Heart right ventricle (tissue), 16 donors: Measurements from ENCODE around the gene VPS18. TPM values are rescaled to one million over a fixed set of nuclear protein-coding genes. Genes with fewer than 3 reads are reported as not detected.

Experiments used
- ATAC-seq, 8 donors: fragments of 200-7000 bp; cut with Tn5 transposase; one replicate each; pipeline ENCODE4 v1.9.1; 2020; ENCODE audit warnings: mild to moderate bottlenecking in 8 of 8, moderate library complexity in 8 of 8, moderate number of reproducible peaks in 1 of 8
- DNase-seq, 2 donors: peaks; one replicate each; pipeline ENCODE4 v3.0.0-alpha.2; 2020
- H3K27ac ChIP-seq, 10 donors: fragments of 200-600 bp; sonication (generic) in 2 of 10; one replicate each; pipeline versions ENCODE4 v1.5.0 to v1.8.0; 2020 to 2022; ENCODE audit warnings: mild to moderate bottlenecking in 3 of 10
- H3K27me3 ChIP-seq, 7 donors: fragments of 200-600 bp; one replicate each; pipeline ENCODE4 v1.8.0; 2021 to 2022; ENCODE audit warnings: mild to moderate bottlenecking in 2 of 7
- H3K36me3 ChIP-seq, 9 donors: fragments of 200-600 bp; sonication (generic) in 1 of 9; one replicate each; pipeline versions ENCODE4 v1.5.0 to v1.8.0; 2020 to 2022; ENCODE audit warnings: mild to moderate bottlenecking in 2 of 9
- H3K4me1 ChIP-seq, 9 donors: fragments of 200-600 bp; sonication (generic) in 1 of 9; one replicate each; pipeline versions ENCODE4 v1.5.0 to v1.8.0; 2020 to 2022; ENCODE audit warnings: mild to moderate bottlenecking in 4 of 9
- H3K4me3 ChIP-seq, 10 donors: fragments of 200-600 bp; sonication (generic) in 2 of 10; one replicate each; pipeline versions ENCODE4 v1.5.0 to v1.8.0; 2020 to 2022; ENCODE audit warnings: mild to moderate bottlenecking in 7 of 10, moderate library complexity in 2 of 10
- H3K9me3 ChIP-seq, 11 donors: fragments of 200-600 bp in 10 of 11; sonication (generic) in 2 of 11; one replicate each; pipeline versions ENCODE4 v1.5.0 to v1.8.0; 2013 to 2022; ENCODE audit warnings: mild to moderate bottlenecking in 2 of 11, control low read depth in 1 of 11, moderate library complexity in 1 of 11
- WGBS, 2 donors: extraction: QIAGEN DNeasy Blood & Tissue Kit; methylation state at CpG; one replicate each; pipeline ENCODE4 v1.1.7; 2013; ENCODE audit warnings: inconsistent platforms in 1 of 2; 5-methylcytosine and 5-hydroxymethylcytosine counted together
- intact Hi-C, 10 donors: fragments of 100-400 bp; cut with DNase I; formaldehyde crosslinking; loops; one replicate each; pipeline versions ENCODE4 v1.11.1 to v1.14.2; 2022
- polyA plus RNA-seq, 2 donors: library from polyadenylated mRNA; stranded (reverse); fragments of 200-250 nt; gene quantifications; one replicate each; pipeline ENCODE4 v1.2.3, GENCODE V29; 2013
- total RNA-seq, 10 donors: library from RNA; stranded (reverse); fragmentation: NEBNext Ultra II Directional in 3 of 10; extraction: Animal tissue kit (Norgen Biotek cat#: 25700) in 3 of 10; gene quantifications; one replicate each; pipeline versions ENCODE4 v1.2.1 to v1.2.4, GENCODE V29; 2021 to 2023
- TF ChIP-seq, protein P1 (sequence below), 9 donors: fragments of 200-600 bp; sonication (generic) in 2 of 9; IDR thresholded peaks; one replicate each; pipeline versions ENCODE4 v1.5.0 to v1.8.0; 2021 to 2022; ENCODE audit warnings: antibody characterized with exemption in 9 of 9, mild to moderate bottlenecking in 5 of 9, moderate library complexity in 1 of 9
- donor health status: Arrhythmogenic right ventricular cardiomyopathy.
- donor health status: ischemic (EF 13 %, LVEDD 7.1; RV severe dilation, severe dysfunction).
- donor health status: healthy with polysubstance abuse.
- donor health status: DM: no; HTN: yes; CAD: no.
- donor health status: DM: no; HTN: no; CAD: no.
- donor health status: ischemic (EF 25% LVEDD 6.9; RV normal size, moderate dysfunction).
- donor health status: ischemic (EF 25% LVEDD 5.7; RV mildly dilated, moderate dysfunction).
- donor health status: healthy.
- donor health status: DM: yes; HTN: yes; CAD: no.
- donor health status: Ischemic cardiomyopathy.
- donor health status: ischemic (EF 35%, LVEDD 5.7; RV mildly dilated, moderate dysfunction).
- donor health status: nonischemic (EF 11% LVEDD 7.7; RV severe dilation, severe dysfunction).
- donor health status: DM: yes; HTN: yes; CAD: no.
- donor health status: PGD.
- donor health status: ischemic (EF 29% LVEDD 5.4; RV normal size, mild dysfunction).
- donor health status: nonischemic (EF 23%, LVEDD 6.1; RV moderate dilation, normal function).

The VPS18 gene
- total and polyA plus RNA-seq, 12 donors, result 10.5 to 25.0 (median 20.5) TPM

DNA sequence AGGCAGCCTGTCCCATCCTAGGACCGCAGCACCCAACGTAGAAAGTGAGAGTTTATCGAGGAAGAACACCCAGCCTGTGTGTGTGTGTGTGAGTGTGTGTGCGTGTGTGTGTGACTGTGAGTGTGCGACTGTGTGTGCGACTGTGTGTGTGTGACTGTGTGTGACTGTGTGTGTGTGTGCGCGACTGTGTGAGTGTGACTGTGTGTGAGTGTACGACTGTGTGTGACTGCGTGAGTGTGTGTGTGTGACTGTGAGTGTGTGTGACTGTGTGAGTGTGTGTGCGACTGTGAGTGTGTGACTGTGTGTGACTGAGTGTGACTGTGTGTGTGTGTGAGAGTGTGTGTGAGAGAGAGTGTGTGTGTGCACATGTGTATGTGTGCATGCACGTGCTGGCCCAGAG, 19.8 kb downstream of the VPS18 start:
- Histone ChIP-seq H3K4me1 (peaks cover 4 to 73% (median 27%) of the 10 kb centered on the region in 9 donors), H3K9me3 (no peaks in the 10 kb centered on the region), H3K36me3 (no peaks in the 10 kb centered on the region), H3K27me3 (no peaks in the 10 kb centered on the region), H3K27ac (peak overlapping the region in 3 of 10 donors; percentile 4 to 88 (median 83)), H3K4me3 (no peak overlapping the region)
- intact Hi-C loops, result no loop called here
- DNase-seq (no peak), ATAC-seq (no peak)
- 94 to 96% methylated on average over 12 of the region's 12 CpGs for WGBS, 2 donors
- TF ChIP-seq, protein P1, sequence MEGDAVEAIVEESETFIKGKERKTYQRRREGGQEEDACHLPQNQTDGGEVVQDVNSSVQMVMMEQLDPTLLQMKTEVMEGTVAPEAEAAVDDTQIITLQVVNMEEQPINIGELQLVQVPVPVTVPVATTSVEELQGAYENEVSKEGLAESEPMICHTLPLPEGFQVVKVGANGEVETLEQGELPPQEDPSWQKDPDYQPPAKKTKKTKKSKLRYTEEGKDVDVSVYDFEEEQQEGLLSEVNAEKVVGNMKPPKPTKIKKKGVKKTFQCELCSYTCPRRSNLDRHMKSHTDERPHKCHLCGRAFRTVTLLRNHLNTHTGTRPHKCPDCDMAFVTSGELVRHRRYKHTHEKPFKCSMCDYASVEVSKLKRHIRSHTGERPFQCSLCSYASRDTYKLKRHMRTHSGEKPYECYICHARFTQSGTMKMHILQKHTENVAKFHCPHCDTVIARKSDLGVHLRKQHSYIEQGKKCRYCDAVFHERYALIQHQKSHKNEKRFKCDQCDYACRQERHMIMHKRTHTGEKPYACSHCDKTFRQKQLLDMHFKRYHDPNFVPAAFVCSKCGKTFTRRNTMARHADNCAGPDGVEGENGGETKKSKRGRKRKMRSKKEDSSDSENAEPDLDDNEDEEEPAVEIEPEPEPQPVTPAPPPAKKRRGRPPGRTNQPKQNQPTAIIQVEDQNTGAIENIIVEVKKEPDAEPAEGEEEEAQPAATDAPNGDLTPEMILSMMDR (IDR thresholded peaks at IDR 0.05), result no peak

DNA sequence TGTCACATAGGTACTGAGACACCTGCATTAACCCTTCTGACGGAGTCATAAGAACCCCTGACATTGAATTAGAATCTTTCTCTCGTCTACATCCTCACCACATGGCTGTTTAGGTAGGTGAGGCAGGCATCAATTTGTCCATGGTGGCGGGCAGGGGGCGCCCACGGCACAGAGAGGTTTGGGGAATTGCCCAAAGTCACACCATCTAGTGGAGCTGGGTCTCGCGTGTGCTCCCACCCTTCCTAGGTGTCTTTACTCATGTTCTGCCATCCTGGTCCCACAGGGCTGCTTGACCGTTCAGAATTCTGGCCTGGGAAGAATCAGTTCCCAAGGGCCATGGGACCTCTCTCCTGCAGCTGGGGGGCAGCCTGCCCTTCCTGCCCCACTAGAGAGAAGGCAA, 20.2 kb downstream of the VPS18 start:
- no peak for ATAC-seq
- WGBS, 2 donors, result 84 to 86% methylated on average over 8 of the region's 8 CpGs
- no peak for DNase-seq
- Histone ChIP-seq H3K4me3 (no peak overlapping the region), H3K4me1 (peaks cover 4 to 72% (median 26%) of the 10 kb centered on the region in 9 donors), H3K36me3 (no peaks in the 10 kb centered on the region), H3K27me3 (no peaks in the 10 kb centered on the region), H3K27ac (peak overlapping the region; percentile 3 to 90 (median 68)), H3K9me3 (no peaks in the 10 kb centered on the region)
- intact Hi-C loops, result no loop called here
- TF ChIP-seq, protein P1 (IDR thresholded peaks at IDR 0.05), result no peak

DNA sequence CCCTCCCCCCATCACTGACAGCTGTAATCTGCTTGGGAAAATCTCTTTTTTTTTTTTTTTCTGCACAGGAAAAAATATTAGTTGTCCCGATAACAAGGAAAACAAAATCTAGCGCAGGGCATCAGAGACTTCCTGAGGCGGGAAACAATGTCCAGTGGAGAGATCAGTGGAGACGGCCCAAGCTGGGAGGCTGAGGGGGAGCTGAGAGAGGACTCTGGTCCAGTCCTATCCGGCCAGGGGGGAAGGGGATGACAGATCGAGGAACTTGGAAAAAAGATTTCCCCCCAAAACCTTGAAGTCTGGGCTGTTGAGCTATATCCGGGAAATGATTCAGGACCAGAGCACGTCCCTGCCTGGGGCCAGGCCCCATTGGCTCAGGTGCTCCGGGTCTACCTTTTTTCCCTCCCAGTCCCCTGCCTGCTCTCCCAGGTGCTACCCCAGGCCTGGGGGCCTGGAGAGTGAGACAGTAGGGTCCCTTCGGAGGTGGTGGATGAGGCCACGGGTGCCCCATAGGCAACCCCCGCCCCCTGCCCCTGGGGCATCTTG, 20.9 kb downstream of the VPS18 start:
- Histone ChIP-seq H3K9me3 (no peaks in the 10 kb centered on the region), H3K36me3 (no peaks in the 10 kb centered on the region), H3K27ac (peak overlapping the region; percentile 22 to 90 (median 68)), H3K27me3 (no peaks in the 10 kb centered on the region), H3K4me3 (no peak overlapping the region), H3K4me1 (peaks cover 2 to 65% (median 19%) of the 10 kb centered on the region in 9 donors)
- ATAC-seq, result peak in 4 of 8 donors; percentile 23 to 51 (median 46)
- 68 to 74% methylated on average over 12 of the region's 12 CpGs for WGBS, 2 donors
- TF ChIP-seq, protein P1 (IDR thresholded peaks at IDR 0.05), result no peak
- intact Hi-C loops, result no loop called here
- no peak for DNase-seq

DNA sequence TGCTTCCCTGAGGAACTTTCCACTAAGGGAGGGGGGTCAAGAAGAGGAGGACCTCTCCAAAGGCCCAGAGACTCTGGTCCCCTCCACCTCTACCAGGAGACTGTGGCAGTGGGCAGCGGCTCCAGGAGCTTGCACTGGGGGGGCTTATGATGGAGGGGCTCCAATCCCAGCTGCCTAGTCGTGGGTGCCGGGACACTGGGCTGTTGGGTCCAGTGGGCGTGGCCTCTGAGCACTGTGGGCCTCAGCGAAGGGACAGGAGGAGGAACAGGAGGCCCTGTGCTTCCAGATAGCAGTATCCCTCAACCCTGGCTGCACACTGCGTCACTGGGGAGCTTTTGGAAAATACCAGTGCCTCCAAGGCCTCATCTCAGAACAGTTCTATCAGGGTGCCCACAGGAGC, 21.4 kb downstream of the VPS18 start:
- peaks cover 2 to 60% (median 14%) of the 10 kb centered on the region in 9 donors for H3K4me1 ChIP-seq
- intact Hi-C loops, result no loop called here
- peak overlapping the region; percentile 22 to 90 (median 68) for H3K27ac ChIP-seq
- DNase-seq, result no peak
- no peaks in the 10 kb centered on the region for H3K36me3 ChIP-seq
- no peaks in the 10 kb centered on the region for H3K9me3 ChIP-seq
- TF ChIP-seq, protein P1 (IDR thresholded peaks at IDR 0.05), result no peak
- no peak for ATAC-seq
- no peaks in the 10 kb centered on the region for H3K27me3 ChIP-seq
- no peak overlapping the region for H3K4me3 ChIP-seq
- WGBS, 2 donors, result 59 to 81% methylated on average over 6 of the region's 6 CpGs
